HG03571 (cell line): ENCODE measurements around the gene DCLRE1B.
"Not testable (repeated sequence)": the region's sequence is repeated elsewhere in the genome, so short reads cannot be mapped to it uniquely, and the experiment has no call there.

Source experiments
- ATAC-seq: cut with Tn5 transposase; IDR thresholded peaks from one replicate; pipeline ENCODE4 v1.9.1; 2021; ENCODE audit not compliant: unreplicated experiment

Gene DCLRE1B

GRCh38 chr1:113946112-113946511 lies 41.0 kb downstream of the DCLRE1B start:
- no peak for ATAC-seq

- ATAC-seq = no peak
These were observed 41.7 kb downstream of the DCLRE1B start for GRCh38 chr1:113946678-113947387.

GRCh38 chr1:113947388-113948107 lies 42.4 kb downstream of the DCLRE1B start:
- no peak for ATAC-seq

GRCh38 chr1:113948151-113948550 lies 43.0 kb downstream of the DCLRE1B start:
- not testable (repeated sequence) for ATAC-seq

GRCh38 chr1:113949007-113949406 lies 43.9 kb downstream of the DCLRE1B start:
- no peak for ATAC-seq

GRCh38 chr1:113950908-113951307 lies 45.8 kb downstream of the DCLRE1B start:
- no peak for ATAC-seq

- ATAC-seq = no peak
These were observed 46.6 kb downstream of the DCLRE1B start for GRCh38 chr1:113951719-113952118.

- ATAC-seq = no peak
These were observed 52.9 kb downstream of the DCLRE1B start for GRCh38 chr1:113957984-113958383.

- ATAC-seq = no peak
These were observed 53.6 kb downstream of the DCLRE1B start for GRCh38 chr1:113958691-113959090.

- ATAC-seq = no peak
These were observed 58.3 kb downstream of the DCLRE1B start for GRCh38 chr1:113963281-113963906.
